ENCODE measurements around the gene RETREG3.
"Not testable (repeated sequence)": the region's sequence is repeated elsewhere in the genome, so short reads cannot be mapped to it uniquely, and the experiment has no call there.

RETREG3 gene

GRCh38 chr17:42612013-42612412 is 2.8 kb upstream of the RETREG3 start:
- DNase-seq = no peak

- DNase-seq = not testable (repeated sequence)
Measured at GRCh38 chr17:42609814-42610801, 934 bp upstream of the RETREG3 start.

GRCh38 chr17:42608305-42609181 is 631 bp downstream of the RETREG3 start:
- DNase-seq = no peak

GRCh38 chr17:42607769-42608168 is 1.4 kb downstream of the RETREG3 start:
- no peak for DNase-seq

GRCh38 chr17:42603318-42603717 is 5.9 kb downstream of the RETREG3 start:
- peak; percentile 3 for DNase-seq

- DNase-seq = peak; percentile 69
Measured at GRCh38 chr17:42598905-42599304, 10.3 kb downstream of the RETREG3 start.

GRCh38 chr17:42596386-42596785 is 12.8 kb downstream of the RETREG3 start:
- no peak for DNase-seq

GRCh38 chr17:42591411-42591810 is 17.8 kb downstream of the RETREG3 start:
- no peak for DNase-seq

GRCh38 chr17:42590886-42591285 is 18.3 kb downstream of the RETREG3 start:
- DNase-seq = no peak

- DNase-seq = no peak
Measured at GRCh38 chr17:42586514-42587230, 22.5 kb downstream of the RETREG3 start.

- DNase-seq = no peak
Measured at GRCh38 chr17:42585353-42585752, 23.8 kb downstream of the RETREG3 start.

GRCh38 chr17:42584880-42585279 is 24.3 kb downstream of the RETREG3 start:
- no peak for DNase-seq

- DNase-seq = no peak
Measured at GRCh38 chr17:42581744-42582270, 27.4 kb downstream of the RETREG3 start.

- no peak for DNase-seq
Measured at GRCh38 chr17:42579794-42580551, 29.2 kb downstream of the RETREG3 start.

GRCh38 chr17:42578282-42578869 is 30.8 kb downstream of the RETREG3 start:
- peak; percentile 83 for DNase-seq

GRCh38 chr17:42577532-42578281 is 31.5 kb downstream of the RETREG3 start, which contains the start of gene PSMC3IP:
Gene PSMC3IP, minus strand, starts transcription at chr17:42577729. Its CDS starts 43 bp downstream, at chr17:42577686.
- peak; percentile 97 for DNase-seq

- no peak for DNase-seq
Measured at GRCh38 chr17:42577140-42577531, 32.0 kb downstream of the RETREG3 start.

GRCh38 chr17:42574463-42574862 is 34.7 kb downstream of the RETREG3 start:
- DNase-seq = no peak

GRCh38 chr17:42573095-42573494 is 36.1 kb downstream of the RETREG3 start:
- DNase-seq = no peak

GRCh38 chr17:42571435-42572225 is 37.5 kb downstream of the RETREG3 start:
- no peak for DNase-seq
